Osteoblast (primary cell): Measurements from ENCODE around the gene FPR2. TPM values are rescaled to one million over a fixed set of nuclear protein-coding genes. Genes with fewer than 3 reads are reported as not detected.

Experiments used
- DNase-seq: peaks from one replicate; pipeline ENCODE4 v3.0.0; 2011; ENCODE audit warnings: low spot score, mixed read lengths; ENCODE audit not compliant: insufficient read length; ENCODE audit errors: missing footprints
- H2AFZ ChIP-seq: 2 replicates; pipeline ENCODE4 v1.6.0; 2011; ENCODE audit warnings: mild to moderate bottlenecking, low read length
- H3K27ac ChIP-seq: 2 replicates; pipeline ENCODE4 v1.5.1; 2011; ENCODE audit warnings: mild to moderate bottlenecking, low read depth, low read length, moderate library complexity
- H3K27me3 ChIP-seq: 2 replicates; pipeline ENCODE4 v1.6.0; 2012; ENCODE audit warnings: mild to moderate bottlenecking, control low read depth, inconsistent platforms, low read length, moderate library complexity; ENCODE audit not compliant: insufficient read depth
- H3K36me3 ChIP-seq: 2 replicates; pipeline ENCODE4 v1.5.1; 2011; ENCODE audit warnings: mild to moderate bottlenecking, low read length, control low read depth, moderate library complexity; ENCODE audit not compliant: insufficient read depth
- H3K4me1 ChIP-seq: 2 replicates; pipeline ENCODE4 v1.5.1; 2011; ENCODE audit warnings: mild to moderate bottlenecking, low read length, control low read depth, moderate library complexity; ENCODE audit not compliant: insufficient read depth
- H3K4me2 ChIP-seq: 2 replicates; pipeline ENCODE4 v1.6.0; 2011; ENCODE audit warnings: mild to moderate bottlenecking, low read length; ENCODE audit not compliant: insufficient read depth
- H3K4me3 ChIP-seq: fragments of 200-600 bp; sonication (generic); 3 replicates; pipeline ENCODE4 v1.5.1; 2012; ENCODE audit warnings: mild to moderate bottlenecking, low read length, inconsistent platforms; ENCODE audit not compliant: insufficient read depth
- H3K79me2 ChIP-seq: 2 replicates; pipeline ENCODE4 v1.6.0; 2012; ENCODE audit warnings: mild to moderate bottlenecking, low read length, control low read depth, inconsistent platforms; ENCODE audit not compliant: insufficient read depth
- H3K9me3 ChIP-seq: 2 replicates; pipeline ENCODE4 v1.5.1; 2011; ENCODE audit warnings: low read depth, low read length, control low read depth
- H4K20me1 ChIP-seq: 2 replicates; pipeline ENCODE4 v1.6.0; 2012; ENCODE audit warnings: mild to moderate bottlenecking, low read length, control low read depth; ENCODE audit not compliant: insufficient read depth
- CTCF ChIP-seq: IDR thresholded peaks from 2 replicates; pipeline ENCODE4 v1.5.1; 2011; ENCODE audit warnings: mild to moderate bottlenecking, low read depth, low read length, moderate library complexity; ENCODE audit errors: extremely low read depth
- total RNA-seq: library from RNA; depleted of rRNA; stranded (reverse); fragments of >200 nt; gene quantifications from 2 replicates; pipeline ENCODE4 v1.2.3, GENCODE V29; 2012

FPR2 gene
- total RNA-seq, 1 donor = 0.36 TPM

- H3K4me2 ChIP-seq = peak overlapping the region; percentile 57
- no peak for DNase-seq
- peak overlapping the region; percentile 20 for H3K4me3 ChIP-seq
- H3K36me3 ChIP-seq = no peaks in the 10 kb centered on the region
- H3K9me3 ChIP-seq = no peaks in the 10 kb centered on the region
- peak overlapping the region; percentile 31 for H3K27ac ChIP-seq
- H3K79me2 ChIP-seq = no peaks in the 10 kb centered on the region
- peaks cover 16% of the 10 kb centered on the region for H3K27me3 ChIP-seq
- H2AFZ ChIP-seq = peak overlapping the region; percentile 62
- peak; percentile 79 for TF ChIP-seq CTCF
- peaks cover 10% of the 10 kb centered on the region for H3K4me1 ChIP-seq
- H4K20me1 ChIP-seq = no peaks in the 10 kb centered on the region
These were observed 16.8 kb downstream of the FPR2 start for GRCh38 chr19:51777570-51778462.

- H4K20me1 ChIP-seq = no peaks in the 10 kb centered on the region
- no peak for DNase-seq
- H3K27ac ChIP-seq = no peak overlapping the region
These were observed 18.2 kb downstream of the FPR2 start for GRCh38 chr19:51779181-51779580.

GRCh38 chr19:51779703-51780102, 18.7 kb downstream of the FPR2 start:
- Histone ChIP-seq H3K36me3 (no peaks in the 10 kb centered on the region), H3K4me1 (peaks cover 15% of the 10 kb centered on the region), H3K79me2 (no peaks in the 10 kb centered on the region), H3K9me3 (no peaks in the 10 kb centered on the region), H4K20me1 (no peaks in the 10 kb centered on the region), H3K4me2 (no peak overlapping the region), H3K27ac (no peak overlapping the region), H3K4me3 (no peak overlapping the region), H2AFZ (no peak overlapping the region), H3K27me3 (peaks cover 16% of the 10 kb centered on the region)
- DNase-seq = no peak
- no peak for TF ChIP-seq CTCF

More at GRCh38 chr19:51779181-51779580, 18.2 kb downstream of the FPR2 start:
- peaks cover 10% of the 10 kb centered on the region for H3K4me1 ChIP-seq
- H2AFZ ChIP-seq = no peak overlapping the region
- no peaks in the 10 kb centered on the region for H3K79me2 ChIP-seq
- no peaks in the 10 kb centered on the region for H3K36me3 ChIP-seq
- no peak overlapping the region for H3K4me2 ChIP-seq
- H3K4me3 ChIP-seq = no peak overlapping the region
- H3K9me3 ChIP-seq = no peaks in the 10 kb centered on the region
- no peak for TF ChIP-seq CTCF
- H3K27me3 ChIP-seq = peaks cover 16% of the 10 kb centered on the region

GRCh38 chr19:51780270-51780669, 19.3 kb downstream of the FPR2 start:
- Histone ChIP-seq H2AFZ (no peak overlapping the region), H3K27ac (no peak overlapping the region), H3K79me2 (no peaks in the 10 kb centered on the region), H3K27me3 (peaks cover 16% of the 10 kb centered on the region), H3K4me1 (peaks cover 21% of the 10 kb centered on the region), H3K4me2 (no peak overlapping the region), H3K4me3 (no peak overlapping the region), H3K9me3 (no peaks in the 10 kb centered on the region), H3K36me3 (no peaks in the 10 kb centered on the region), H4K20me1 (no peaks in the 10 kb centered on the region)
- DNase-seq = no peak
- TF ChIP-seq CTCF = no peak
